Activated CD4-positive, alpha-beta T cell treated with anti-CD3 and anti-CD28 coated beads for 48 hours (primary cell): ENCODE data around the gene RNF19B.

Source experiments
- DNase-seq: peaks from one replicate; pipeline ENCODE4 v3.0.0-alpha.2; 2020

Gene RNF19B

DNA sequence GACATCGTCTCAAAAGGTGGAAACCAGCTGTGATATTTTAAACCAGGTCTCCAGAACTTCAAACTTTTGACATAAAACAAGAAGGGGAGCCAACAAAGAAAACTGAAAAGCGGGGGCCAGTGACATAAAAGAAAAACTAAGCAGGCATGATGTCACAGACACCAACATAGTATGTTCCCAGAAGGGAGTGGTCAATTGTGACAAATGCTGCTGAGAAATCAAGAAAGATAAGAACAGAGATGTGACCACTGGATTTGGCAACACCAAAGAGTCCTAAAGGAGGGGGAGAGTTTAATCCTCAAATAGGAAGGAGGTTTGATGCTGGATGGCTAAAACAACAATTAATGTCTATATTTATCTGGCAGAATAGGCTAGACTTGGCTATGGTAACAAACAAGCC, 2.3 kb upstream of the RNF19B start:
- no peak for DNase-seq

- no peak for DNase-seq
Measured at GRCh38 chr1:32965251-32965747, 690 bp upstream of the RNF19B start.

DNA sequence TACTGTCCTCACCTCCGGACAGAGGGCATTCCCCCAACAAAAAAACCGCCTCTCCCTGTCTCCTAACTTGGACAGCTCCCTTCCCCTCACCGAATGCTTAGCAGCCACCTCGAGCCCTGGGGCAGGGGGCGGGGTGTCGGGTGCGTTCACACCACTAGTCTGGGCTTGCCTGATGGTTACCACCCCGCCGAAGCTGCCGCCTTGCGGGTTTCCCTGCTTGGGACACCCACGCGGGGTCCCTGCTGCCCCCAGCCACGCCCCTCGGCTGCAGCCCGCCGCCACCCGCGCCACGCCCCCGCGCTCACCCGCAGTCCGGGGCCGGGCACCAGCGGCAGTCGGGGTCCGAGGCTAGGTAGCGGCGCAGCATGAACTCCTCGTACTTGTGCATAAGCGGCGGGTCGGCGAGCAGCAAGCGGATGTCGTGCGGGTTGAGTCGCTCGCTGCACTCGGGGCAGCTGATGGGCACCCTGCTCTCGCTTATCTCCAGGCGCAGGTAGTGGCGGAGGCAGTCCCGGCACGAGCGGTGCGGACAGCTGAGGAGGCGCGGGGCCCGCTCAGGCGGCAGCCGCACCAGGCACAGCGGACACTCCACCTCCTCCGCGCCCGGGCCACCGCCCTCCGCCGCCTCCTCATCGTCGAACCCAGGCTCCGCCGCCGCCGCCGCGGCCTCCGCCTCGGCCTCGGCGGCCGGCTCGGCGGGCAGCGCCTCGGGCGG, 706 bp downstream of the RNF19B start:
- DNase-seq: peak; percentile 70

DNA sequence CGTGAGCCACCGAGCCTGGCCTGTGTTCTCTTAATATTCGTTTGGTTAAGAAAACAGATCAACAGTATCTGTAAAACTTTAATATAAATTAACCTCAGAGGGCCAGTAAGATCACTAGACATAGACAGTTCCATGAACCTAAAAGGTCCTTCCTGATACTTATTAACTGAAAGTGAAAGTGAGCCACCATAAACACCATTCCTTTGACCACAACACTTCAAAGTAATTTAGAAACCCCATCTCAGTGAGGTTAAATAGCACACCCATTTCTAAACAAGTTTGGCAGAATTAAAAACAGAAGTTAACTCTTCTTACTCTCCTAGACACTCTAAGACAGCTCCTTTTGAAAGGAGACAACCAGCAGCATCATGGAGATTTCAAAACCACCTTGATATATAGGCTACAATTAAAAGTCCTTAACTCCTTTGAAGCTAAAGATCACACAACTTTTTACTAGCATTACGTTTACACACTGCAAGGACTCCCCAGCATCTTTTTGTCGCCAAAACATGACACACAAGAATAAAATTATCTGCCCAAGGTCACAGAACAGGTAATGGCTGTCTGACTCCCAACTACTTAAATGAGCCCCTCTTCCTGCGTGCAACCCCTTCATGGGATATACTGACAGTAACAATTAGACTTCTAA, 2.2 kb downstream of the RNF19B start:
- no peak for DNase-seq

DNA sequence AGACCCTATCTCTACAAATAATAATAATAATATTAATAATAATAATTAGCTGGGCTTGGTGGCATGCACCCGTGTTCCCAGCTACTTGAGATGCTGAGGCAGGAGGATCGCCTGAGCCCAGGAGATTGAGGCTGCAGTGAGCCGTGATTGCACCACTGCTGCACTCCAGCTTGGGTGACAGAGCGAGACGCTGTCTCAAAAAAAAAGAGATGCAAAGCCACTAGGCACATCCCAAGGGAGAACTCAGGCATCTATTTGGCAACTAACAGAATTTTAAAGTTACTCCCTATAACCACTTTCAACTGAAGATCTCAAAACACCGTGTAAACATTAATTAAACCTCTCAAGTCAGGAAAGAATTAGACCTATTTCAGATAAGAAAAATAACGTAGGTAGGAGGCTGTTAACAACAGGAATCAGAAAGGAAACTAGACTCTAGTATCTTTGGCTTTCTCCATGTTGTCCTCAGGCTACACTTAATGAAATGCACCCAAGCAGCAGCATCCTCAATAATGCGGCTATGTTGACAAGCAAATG, 3.7 kb downstream of the RNF19B start:
- DNase-seq: no peak

DNA sequence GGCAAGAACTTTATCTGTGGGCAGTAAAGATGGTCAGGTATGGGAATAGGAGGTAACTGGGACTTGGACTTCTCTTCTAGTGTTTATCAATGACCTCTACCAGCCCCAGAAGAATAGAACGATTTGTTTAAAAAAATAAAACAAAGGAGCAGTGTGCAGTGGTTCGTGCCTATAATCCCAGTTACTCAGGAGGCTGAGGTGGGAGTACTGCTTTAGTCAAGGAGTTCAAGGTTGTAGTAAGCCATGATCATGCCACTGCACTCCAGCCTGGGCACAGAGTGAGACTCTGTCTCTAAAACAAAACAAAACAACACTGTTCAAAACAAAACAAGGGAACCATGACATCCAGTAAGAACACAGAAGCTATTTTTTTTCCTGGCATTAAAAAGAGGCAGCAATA, 4.3 kb downstream of the RNF19B start:
- DNase-seq: no peak

GRCh38 chr1:32958827-32959226, 5.8 kb downstream of the RNF19B start:
- no peak for DNase-seq

GRCh38 chr1:32957017-32957416, 7.6 kb downstream of the RNF19B start:
- DNase-seq: no peak

DNA sequence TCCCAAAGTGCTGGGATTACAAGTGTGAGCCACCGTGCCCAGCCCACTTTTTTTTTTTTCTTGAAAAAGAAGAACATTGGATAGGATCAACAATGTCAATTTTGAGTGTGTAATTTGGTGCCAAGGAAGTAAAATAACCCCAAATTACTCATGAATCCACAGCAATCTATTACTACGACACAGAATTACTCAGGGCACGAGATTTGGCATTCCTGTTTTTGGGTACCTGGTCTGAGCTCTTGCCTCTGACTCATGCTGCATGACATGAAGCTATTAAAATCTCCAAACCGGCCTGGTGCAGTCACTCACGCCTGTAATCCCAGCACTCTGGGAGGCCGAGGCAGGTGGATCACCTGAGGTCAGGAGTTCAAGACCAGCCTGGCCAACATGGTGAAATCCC, 10.4 kb downstream of the RNF19B start:
- DNase-seq: no peak

GRCh38 chr1:32953495-32953894, 11.1 kb downstream of the RNF19B start:
- DNase-seq: no peak

- no peak for DNase-seq
Measured at GRCh38 chr1:32949519-32949918, 15.1 kb downstream of the RNF19B start.

DNA sequence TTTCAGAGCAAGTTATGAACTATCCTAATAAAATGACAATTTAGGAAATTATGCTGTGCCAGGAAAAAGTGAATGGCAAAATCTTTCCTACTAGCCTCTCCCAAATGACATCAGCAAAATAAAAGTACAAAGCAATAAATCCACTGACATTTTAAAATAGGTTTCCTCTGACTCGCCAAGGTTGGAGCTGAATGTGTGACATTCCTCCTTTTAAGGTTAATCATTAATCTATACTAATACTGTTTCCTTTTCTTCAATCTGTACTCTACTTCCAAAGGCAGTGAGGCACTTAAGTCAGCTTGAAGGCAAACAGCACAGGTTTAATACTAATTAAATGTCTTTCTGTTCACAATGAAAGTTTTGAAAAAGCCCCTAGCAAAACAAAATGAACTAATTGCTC, 15.7 kb downstream of the RNF19B start:
- no peak for DNase-seq

DNA sequence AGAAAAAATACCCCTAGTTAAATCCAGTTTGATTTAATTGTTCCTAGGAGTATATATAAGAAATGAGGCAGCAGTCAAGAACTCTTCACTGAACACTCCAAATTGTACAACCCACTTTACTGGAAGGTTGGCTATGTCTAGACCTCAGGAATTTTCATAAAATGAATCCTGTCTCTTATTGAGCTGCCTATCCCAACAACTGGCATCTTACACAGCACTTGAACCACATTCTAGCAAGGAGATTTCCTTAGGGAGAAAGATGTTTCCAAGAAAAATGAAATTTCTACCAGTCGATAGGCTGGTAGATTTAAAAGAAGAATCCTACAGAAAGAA, 16.3 kb downstream of the RNF19B start:
- DNase-seq: no peak

- DNase-seq: no peak
Measured at GRCh38 chr1:32947669-32948389, 16.8 kb downstream of the RNF19B start.

- DNase-seq: no peak
Measured at GRCh38 chr1:32946413-32946812, 18.2 kb downstream of the RNF19B start.

GRCh38 chr1:32944180-32944579, 20.4 kb downstream of the RNF19B start:
- no peak for DNase-seq

- DNase-seq: peak; percentile 44
Measured at GRCh38 chr1:32939655-32940371, 24.8 kb downstream of the RNF19B start.

- DNase-seq: no peak
Measured at GRCh38 chr1:32937061-32937460, 27.5 kb downstream of the RNF19B start.

- no peak for DNase-seq
Measured at GRCh38 chr1:32934535-32934934, 30.1 kb downstream of the RNF19B start.

DNA sequence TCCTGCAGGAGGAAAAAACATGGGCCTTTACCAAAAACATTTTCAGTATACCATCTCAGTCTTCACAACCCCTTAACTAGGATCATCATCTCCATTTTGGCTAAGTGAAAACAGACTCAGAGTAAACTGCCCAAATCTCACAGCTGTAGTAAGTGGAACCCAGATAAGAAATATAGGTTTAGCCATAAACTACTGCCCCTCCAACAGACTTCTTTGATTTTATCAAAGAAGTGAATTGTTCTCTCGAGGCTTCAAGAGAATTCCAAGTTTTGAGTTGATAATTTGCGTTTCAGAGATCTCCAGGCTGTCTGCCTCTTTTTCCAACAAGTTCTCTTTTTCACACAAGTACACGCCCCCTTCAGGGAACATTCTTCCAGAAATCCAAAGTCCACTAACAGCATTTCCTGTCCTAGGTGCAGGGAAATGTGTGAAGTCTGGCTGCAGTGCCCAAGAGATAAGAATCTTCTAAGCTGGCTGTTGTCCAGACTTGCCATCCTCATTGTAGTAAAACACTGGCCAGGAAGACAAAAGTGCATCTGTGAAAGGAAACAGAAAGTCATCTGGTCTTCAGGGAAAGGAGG, 30.8 kb downstream of the RNF19B start:
- no peak for DNase-seq

DNA sequence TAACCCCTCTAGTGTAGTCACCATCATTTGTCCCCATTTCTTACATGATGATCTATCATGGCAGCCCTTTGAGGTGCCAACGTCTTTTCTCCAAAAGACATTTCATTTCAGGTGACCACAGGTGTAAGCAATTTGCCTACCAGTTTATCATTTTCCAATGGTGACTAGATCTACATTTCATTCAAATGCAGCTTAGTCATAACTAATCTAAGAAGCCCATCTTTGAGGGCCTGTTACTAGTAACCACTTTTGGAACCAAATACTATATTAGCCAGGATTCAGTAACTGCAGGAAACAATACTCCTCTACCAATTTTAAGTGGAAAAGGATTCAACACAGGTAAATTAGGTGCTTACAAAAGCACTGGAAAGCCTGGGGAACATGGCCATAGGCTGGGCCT, 32.8 kb downstream of the RNF19B start:
- DNase-seq: no peak

DNA sequence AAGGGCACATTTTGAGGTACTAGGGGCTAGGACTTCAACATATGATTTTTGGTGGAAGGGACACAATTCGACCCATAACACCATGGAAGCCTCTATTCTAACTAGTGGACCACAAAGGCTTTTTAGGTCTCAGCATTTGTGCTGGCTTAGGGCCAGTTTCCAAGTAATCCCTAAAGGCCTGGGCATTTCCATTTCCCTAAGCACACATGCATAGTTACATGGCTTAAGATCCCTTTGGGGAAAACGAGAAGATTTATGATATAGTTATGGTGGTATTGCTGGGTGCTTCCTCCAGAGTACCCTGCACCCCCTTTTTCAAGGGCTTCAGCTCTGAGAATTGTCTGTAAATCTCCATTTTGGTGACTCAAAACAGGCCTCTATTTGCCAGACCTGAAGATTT, 35.2 kb downstream of the RNF19B start:
- no peak for DNase-seq

- peak; percentile 11 for DNase-seq
Measured at GRCh38 chr1:32928715-32929114, 35.9 kb downstream of the RNF19B start.
